ENCODE data around the gene TRAF3IP1.

Gene TRAF3IP1

DNA sequence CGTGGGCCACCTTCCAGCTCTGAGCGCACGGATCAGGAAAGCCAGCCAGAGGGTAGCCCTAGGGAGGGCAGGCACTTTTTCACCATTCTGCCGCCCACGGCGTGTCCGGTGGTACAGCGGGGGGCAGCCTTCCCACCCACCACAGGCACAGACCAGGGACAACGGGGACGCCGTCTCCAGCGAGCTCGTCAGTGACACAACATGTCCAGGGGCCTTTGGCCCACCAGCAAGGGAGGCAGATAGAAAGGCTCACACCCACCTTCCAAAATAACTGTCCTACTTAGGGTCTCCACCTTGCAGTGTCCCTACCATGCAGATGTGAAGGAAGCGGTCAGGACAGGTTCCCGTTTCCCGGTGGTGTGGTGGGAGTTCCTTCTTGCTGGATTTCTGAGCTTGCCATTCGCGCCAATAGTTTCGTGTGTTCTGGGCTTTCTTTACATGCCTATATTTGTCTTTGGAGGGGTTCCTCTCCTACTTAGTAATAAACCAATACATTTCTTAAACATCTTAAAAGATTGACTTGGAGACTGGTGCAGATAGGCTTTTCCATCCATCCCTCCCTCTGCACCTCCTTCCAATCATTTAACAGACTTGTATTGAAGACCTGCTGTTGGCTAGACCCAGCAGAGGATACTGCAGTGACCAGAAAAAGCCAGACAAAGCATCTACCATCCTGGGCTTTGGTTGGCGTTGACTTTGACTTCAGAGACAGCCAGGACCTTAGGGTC lies 107.3 kb downstream of the TRAF3IP1 start:
- no peak for DNase-seq (ENCODE audit: extremely low read depth, low read depth)
- H3K4me3 ChIP-seq (replicated peaks; ENCODE audit: low read depth, low read length), result peak overlapping the region; percentile 91
- TF ChIP-seq, protein P1, sequence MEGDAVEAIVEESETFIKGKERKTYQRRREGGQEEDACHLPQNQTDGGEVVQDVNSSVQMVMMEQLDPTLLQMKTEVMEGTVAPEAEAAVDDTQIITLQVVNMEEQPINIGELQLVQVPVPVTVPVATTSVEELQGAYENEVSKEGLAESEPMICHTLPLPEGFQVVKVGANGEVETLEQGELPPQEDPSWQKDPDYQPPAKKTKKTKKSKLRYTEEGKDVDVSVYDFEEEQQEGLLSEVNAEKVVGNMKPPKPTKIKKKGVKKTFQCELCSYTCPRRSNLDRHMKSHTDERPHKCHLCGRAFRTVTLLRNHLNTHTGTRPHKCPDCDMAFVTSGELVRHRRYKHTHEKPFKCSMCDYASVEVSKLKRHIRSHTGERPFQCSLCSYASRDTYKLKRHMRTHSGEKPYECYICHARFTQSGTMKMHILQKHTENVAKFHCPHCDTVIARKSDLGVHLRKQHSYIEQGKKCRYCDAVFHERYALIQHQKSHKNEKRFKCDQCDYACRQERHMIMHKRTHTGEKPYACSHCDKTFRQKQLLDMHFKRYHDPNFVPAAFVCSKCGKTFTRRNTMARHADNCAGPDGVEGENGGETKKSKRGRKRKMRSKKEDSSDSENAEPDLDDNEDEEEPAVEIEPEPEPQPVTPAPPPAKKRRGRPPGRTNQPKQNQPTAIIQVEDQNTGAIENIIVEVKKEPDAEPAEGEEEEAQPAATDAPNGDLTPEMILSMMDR (IDR thresholded peaks at IDR 0.05; ENCODE audit: low read depth, low read length, missing control alignments), result no peak

DNA sequence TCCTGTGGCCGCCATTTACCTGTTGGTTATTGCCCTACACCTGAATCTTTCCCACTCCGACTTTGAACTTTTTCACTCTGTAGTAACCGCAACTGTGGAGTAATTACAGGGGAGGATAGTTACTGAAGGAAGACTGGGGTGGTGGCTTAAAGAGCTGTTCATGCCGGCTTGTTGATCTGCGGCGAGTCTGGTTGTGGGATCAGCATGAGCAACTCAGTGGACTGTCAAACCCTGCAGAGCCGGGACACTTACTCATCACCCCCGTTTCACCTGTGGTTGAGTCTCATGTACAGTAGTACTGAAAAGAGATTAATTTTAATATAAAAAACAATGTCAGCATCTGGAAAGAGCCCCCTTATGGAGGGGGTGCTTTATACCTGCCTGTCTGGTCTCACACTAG lies 108.5 kb downstream of the TRAF3IP1 start:
- no peak for DNase-seq (ENCODE audit: extremely low read depth, low read depth)
- peak overlapping the region; percentile 91 for H3K4me3 ChIP-seq (replicated peaks; ENCODE audit: low read depth, low read length)
- TF ChIP-seq, protein P1 (IDR thresholded peaks at IDR 0.05; ENCODE audit: low read depth, low read length, missing control alignments), result no peak

DNA sequence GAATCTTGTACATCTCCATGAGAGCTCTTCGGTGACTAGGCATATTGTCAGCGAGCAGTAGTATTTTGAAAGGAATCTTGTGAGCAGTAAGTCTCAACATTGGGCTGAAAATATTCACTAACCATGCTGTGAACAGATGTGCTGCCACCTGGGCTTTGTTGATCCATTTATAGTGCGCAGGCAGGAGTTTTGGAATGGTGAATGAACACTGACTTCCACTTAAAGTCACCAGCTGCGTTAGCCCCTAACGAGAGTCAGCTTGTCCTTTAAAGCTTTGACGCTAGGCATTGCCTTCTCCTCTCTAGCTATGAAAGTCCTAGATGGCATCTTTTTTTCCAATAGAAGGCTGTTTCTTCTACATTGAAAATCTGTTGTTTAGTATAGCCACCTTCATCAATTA lies 110.5 kb downstream of the TRAF3IP1 start:
- TF ChIP-seq, protein P1 (IDR thresholded peaks at IDR 0.05; ENCODE audit: low read depth, low read length, missing control alignments), result no peak
- H3K4me3 ChIP-seq (replicated peaks; ENCODE audit: low read depth, low read length), result no peak overlapping the region
- DNase-seq (ENCODE audit: extremely low read depth, low read depth), result no peak

DNA sequence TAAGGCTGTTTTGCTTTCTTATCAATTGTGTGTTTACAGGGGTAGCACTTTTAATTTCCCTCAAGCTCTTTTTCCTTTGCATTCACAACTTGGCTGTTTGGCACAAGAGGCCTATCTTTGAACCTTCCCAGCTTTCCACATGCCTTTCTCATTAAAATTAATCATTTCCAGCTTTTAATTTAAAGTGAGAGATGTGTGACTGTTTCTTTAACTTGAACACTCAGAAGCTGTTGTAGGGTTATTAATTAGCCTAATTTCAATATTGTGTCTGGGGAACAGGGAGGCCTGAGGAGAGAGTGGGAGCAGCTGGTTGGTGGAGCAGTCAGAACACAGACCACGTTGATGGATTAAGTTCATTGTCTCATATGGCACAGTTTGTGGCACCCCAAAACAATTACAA lies 111.1 kb downstream of the TRAF3IP1 start:
- DNase-seq (ENCODE audit: extremely low read depth, low read depth), result no peak
- no peak overlapping the region for H3K4me3 ChIP-seq (replicated peaks; ENCODE audit: low read depth, low read length)
- TF ChIP-seq, protein P1 (IDR thresholded peaks at IDR 0.05; ENCODE audit: low read depth, low read length, missing control alignments), result no peak

DNA sequence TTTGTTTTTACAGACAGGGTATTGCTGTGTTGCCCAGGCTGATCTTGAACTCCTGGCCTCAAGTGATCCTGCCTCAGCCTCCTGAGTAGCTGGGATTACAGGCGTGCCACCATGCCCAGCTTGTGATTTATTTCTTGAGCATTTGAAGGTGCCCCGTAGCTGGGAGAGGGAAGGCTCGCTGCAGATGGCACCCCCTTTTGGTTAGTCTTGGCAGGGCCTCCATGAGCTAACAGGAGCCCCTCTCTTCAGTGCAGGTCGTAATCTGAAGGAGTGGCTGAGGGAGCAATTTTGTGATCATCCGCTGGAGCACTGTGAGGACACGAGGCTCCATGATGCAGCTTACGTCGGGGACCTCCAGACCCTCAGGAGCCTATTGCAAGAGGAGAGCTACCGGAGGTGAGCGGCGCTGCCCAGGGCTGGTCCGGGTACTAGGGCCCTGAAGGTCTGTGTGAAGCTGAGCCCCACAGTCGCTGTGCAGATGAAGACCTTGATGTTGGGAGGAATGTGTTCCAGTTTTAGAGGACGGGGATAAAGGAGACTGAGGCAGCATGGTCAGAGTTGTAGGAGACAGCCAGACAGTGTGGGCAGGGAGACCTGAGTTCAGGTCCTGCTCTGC lies 113.1 kb downstream of the TRAF3IP1 start:
- DNase-seq (ENCODE audit: extremely low read depth, low read depth), result no peak
- no peak overlapping the region for H3K4me3 ChIP-seq (replicated peaks; ENCODE audit: low read depth, low read length)
- TF ChIP-seq, protein P1 (IDR thresholded peaks at IDR 0.05; ENCODE audit: low read depth, low read length, missing control alignments), result no peak

DNA sequence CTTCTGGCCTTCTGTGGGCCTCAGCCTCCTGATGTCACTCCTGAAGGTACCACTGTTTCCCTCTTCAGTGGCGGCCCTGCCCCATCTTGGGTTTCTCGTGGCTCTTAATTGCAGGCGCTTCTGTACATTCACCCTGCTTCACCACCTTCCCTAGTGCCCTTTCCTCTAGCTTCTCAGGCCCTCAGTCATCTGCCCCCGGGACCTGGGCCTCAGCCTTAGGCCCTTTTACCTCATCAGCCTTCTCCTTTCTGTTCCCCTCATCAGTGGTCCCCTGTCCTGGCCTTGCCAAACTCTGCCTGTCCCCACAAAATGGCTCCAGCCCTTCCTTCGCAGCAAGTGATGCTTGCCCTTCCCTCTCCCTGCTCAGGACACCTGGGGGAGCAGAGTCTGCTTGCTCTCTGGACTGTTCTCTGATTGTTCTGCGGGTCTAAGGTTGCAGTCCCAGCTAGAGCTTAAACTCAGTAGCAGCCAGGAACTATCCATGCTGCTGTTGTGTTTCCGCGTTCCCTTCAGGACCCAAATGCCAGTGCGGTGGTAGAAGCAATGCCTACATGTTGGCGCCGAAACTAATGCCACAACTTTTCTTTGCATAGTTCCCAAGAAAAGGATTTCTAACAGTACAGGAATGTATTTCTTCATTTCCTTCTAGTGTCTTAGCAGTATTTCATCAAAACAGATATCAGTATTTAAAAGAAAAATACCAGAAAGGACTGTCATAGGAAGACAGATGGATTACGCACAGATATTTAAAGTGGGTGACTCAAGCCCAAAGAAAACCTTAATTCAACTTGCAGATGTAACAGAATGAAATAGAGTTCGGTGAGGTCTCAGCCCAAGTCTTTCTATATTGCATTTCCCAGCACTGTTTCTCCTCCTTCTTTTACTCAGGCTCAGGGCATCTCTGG lies 113.9 kb downstream of the TRAF3IP1 start:
- no peak for DNase-seq (ENCODE audit: extremely low read depth, low read depth)
- TF ChIP-seq, protein P1 (IDR thresholded peaks at IDR 0.05; ENCODE audit: low read depth, low read length, missing control alignments), result no peak

More for the DNA sequence above, 113.9 kb downstream of the TRAF3IP1 start:
- H3K4me3 ChIP-seq (replicated peaks; ENCODE audit: low read depth, low read length), result no peak overlapping the region

Measured in HFF-Myc (cell line).